Endothelial cell of umbilical vein (primary cell): ENCODE measurements around the gene PLCXD1. TPM values are rescaled to one million over a fixed set of nuclear protein-coding genes. Genes with fewer than 3 reads are reported as not detected.

Source experiments
- BruUV-seq: library from RNA; stranded (reverse); fragments of 400-500 nt; replicated peaks from 2 replicates; lab custom pipeline; 2021; lab: Mats Ljungman, UMichigan
- CTCF ChIA-PET: fragments of 300-600, 350-600 bp; sonication (Branson Sonifier 250); formaldehyde crosslinking; loops from one replicate; lab custom pipeline; 2021; ENCODE audit warnings: antibody characterized with exemption, inconsistent platforms; lab: Charles Lee
- POLR2A ChIA-PET: fragments of 300-600, 350-600 bp; sonication (Branson Sonifier 250); formaldehyde crosslinking; loops from one replicate; lab custom pipeline; 2021; ENCODE audit warnings: antibody characterized with exemption, inconsistent platforms; lab: Charles Lee
- DNase-seq: peaks from one replicate; pipeline ENCODE4 v3.0.0-alpha.2; 2011; ENCODE audit warnings: low read depth, low spot score
- FAIRE-seq: peaks from 2 replicates; lab custom pipeline; 2011; peaks lifted over from hg19 to GRCh38; lab: Jason Lieb, UNC
- H2AFZ ChIP-seq: 2 replicates; pipeline ENCODE4 v1.6.0; 2012; ENCODE audit warnings: low read depth, low read length, control low read depth, inconsistent platforms
- H3K27ac ChIP-seq: 2 replicates; pipeline ENCODE4 v1.5.1; 2011; ENCODE audit warnings: low read depth, mild to moderate bottlenecking, control low read depth, low read length, moderate library complexity; ENCODE audit not compliant: insufficient read depth
- H3K27me3 ChIP-seq, 2 experiments: 2 replicates each; pipeline versions ENCODE4 v1.6.0 to v1.6.1; 2011; ENCODE audit warnings: low read length in 2 of 2, mixed read lengths in 1 of 2; ENCODE audit not compliant: control insufficient read depth in 2 of 2, insufficient read depth in 2 of 2
- H3K36me3 ChIP-seq, 2 experiments: 2 replicates in 1 of 2; 3 replicates in 1 of 2; pipeline ENCODE4 v1.5.1; 2011; ENCODE audit warnings: low read length in 2 of 2, mild to moderate bottlenecking in 1 of 2, moderate library complexity in 1 of 2; ENCODE audit not compliant: control insufficient read depth in 2 of 2, insufficient read depth in 2 of 2; ENCODE audit errors: extremely low read depth in 1 of 2
- H3K4me1 ChIP-seq: 3 replicates; pipeline ENCODE4 v1.5.1; 2011; ENCODE audit warnings: mild to moderate bottlenecking, low read length; ENCODE audit not compliant: control insufficient read depth, insufficient read depth; ENCODE audit errors: extremely low read depth
- H3K4me2 ChIP-seq: 2 replicates; pipeline ENCODE4 v1.6.1; 2011; ENCODE audit warnings: low read length, control low read depth, mixed read lengths; ENCODE audit not compliant: insufficient read depth
- H3K4me3 ChIP-seq, 3 experiments: fragments of 200-600 bp in 1 of 3; sonication (generic), shearing (Covaris generic) in 1 of 3; replicated peaks in 1 of 3; 2 replicates each; pipeline ENCODE4 v1.5.1; 2011 to 2016; ENCODE audit warnings: control low read depth in 3 of 3, low read length in 3 of 3, mild to moderate bottlenecking in 2 of 3, inconsistent platforms in 1 of 3, low read depth in 1 of 3, moderate library complexity in 1 of 3; ENCODE audit not compliant: insufficient read depth in 1 of 3
- H3K79me2 ChIP-seq: 2 replicates; pipeline ENCODE4 v1.6.0; 2012; ENCODE audit warnings: low read length, inconsistent platforms; ENCODE audit not compliant: control insufficient read depth, insufficient read depth
- H3K9ac ChIP-seq: replicated peaks from 2 replicates; pipeline ENCODE3; 2011; ENCODE audit warnings: low read length, control low read depth; ENCODE audit not compliant: insufficient read depth; ENCODE audit errors: extremely low read depth
- H3K9me1 ChIP-seq: replicated peaks from 3 replicates; pipeline ENCODE4 v1.6.0; 2011; ENCODE audit warnings: mild to moderate bottlenecking, low read length; ENCODE audit not compliant: control insufficient read depth, insufficient read depth; ENCODE audit errors: extremely low read depth
- H3K9me3 ChIP-seq: replicated peaks from 2 replicates; pipeline ENCODE4 v1.5.1; 2012; ENCODE audit warnings: low read length, inconsistent platforms; ENCODE audit not compliant: control insufficient read depth, insufficient read depth
- H4K20me1 ChIP-seq: replicated peaks from 2 replicates; pipeline ENCODE3; 2011; ENCODE audit warnings: mild to moderate bottlenecking, low read length; ENCODE audit not compliant: control insufficient read depth, insufficient read depth; ENCODE audit errors: extremely low read depth
- CTCF ChIP-seq, 2 donors: IDR thresholded peaks; 1 replicate in 1 of 2; 2 replicates in 1 of 2; pipeline ENCODE4 v1.5.1; 2011; ENCODE audit warnings: low read length in 2 of 2, mild to moderate bottlenecking in 2 of 2, moderate library complexity in 2 of 2, control low read depth in 1 of 2, inconsistent platforms in 1 of 2, low read depth in 1 of 2; ENCODE audit not compliant: insufficient read depth in 1 of 2; ENCODE audit errors: extremely low read depth in 1 of 2
- EZH2 ChIP-seq: IDR thresholded peaks from 2 replicates; pipeline ENCODE4 v1.6.1; 2012; ENCODE audit warnings: borderline replicate concordance, low read depth, mild to moderate bottlenecking, moderate library complexity, low read length, inconsistent platforms; ENCODE audit not compliant: severe bottlenecking
- FOS ChIP-seq: IDR thresholded peaks from 2 replicates; pipeline ENCODE4 v1.6.1; 2011; ENCODE audit warnings: mild to moderate bottlenecking, low read length, moderate library complexity, borderline replicate concordance; ENCODE audit not compliant: insufficient read depth
- GATA2 ChIP-seq: IDR thresholded peaks from 2 replicates; pipeline ENCODE4 v1.7.0; 2011; ENCODE audit warnings: low read depth, mild to moderate bottlenecking, moderate library complexity, mixed read lengths, low read length; ENCODE audit not compliant: insufficient read length, insufficient read depth
- JUN ChIP-seq: IDR thresholded peaks from 2 replicates; pipeline ENCODE4 v1.6.1; 2011; ENCODE audit warnings: borderline replicate concordance, low read depth; ENCODE audit not compliant: insufficient read length, insufficient read depth
- MAX ChIP-seq: IDR thresholded peaks from 2 replicates; pipeline ENCODE4 v1.6.1; 2011; ENCODE audit not compliant: insufficient read depth, insufficient read length
- MYC ChIP-seq: IDR thresholded peaks from one replicate; pipeline ENCODE4 v1.6.1; 2011; ENCODE audit warnings: mild to moderate bottlenecking, low read depth, low read length
- POLR2A ChIP-seq: IDR thresholded peaks from 2 replicates; pipeline ENCODE4 v1.6.1; 2012; ENCODE audit warnings: low read depth, mild to moderate bottlenecking, control low read depth, low read length
- POLR2AphosphoS5 ChIP-seq: IDR thresholded peaks from 2 replicates; pipeline ENCODE4 v1.6.1; 2012; ENCODE audit warnings: low read depth, mild to moderate bottlenecking, control low read depth, low read length, moderate library complexity; ENCODE audit not compliant: insufficient read depth
- dilution Hi-C: fragments of 300-500 bp; cut with MboI; formaldehyde crosslinking; loops from one replicate; pipeline ENCODE4 v1.15.0; 2019; ENCODE audit warnings: low sequenced_read_pairs; ENCODE audit not compliant: extremely low pct_ligation_motif_present
- intact Hi-C: fragments of 100-400 bp; cut with micrococcal nuclease; formaldehyde crosslinking; loops from one replicate; pipeline ENCODE4 v1.10.0; 2022
- polyA plus RNA-seq, 4 experiments: library from polyadenylated mRNA; depleted of rRNA in 3 of 4; stranded (reverse) in 3 of 4; unstranded in 1 of 4; fragments of >200 nt; gene quantifications; 2 replicates each; pipeline versions ENCODE4 v1.2.1 to v1.2.3, GENCODE V29; 2011 to 2012; ENCODE audit warnings: missing spikeins in 1 of 4
- total RNA-seq: library from RNA; stranded (reverse); gene quantifications from 2 replicates; pipeline ENCODE4 v1.2.3, GENCODE V29; 2021

Gene PLCXD1
- total and polyA plus RNA-seq, 2 donors (not counting 3 experiments of a cell fraction or from before 2014, with no cell fraction given): 11.7 to 16.8 TPM

GRCh38 chrX:290476-291166 is 9.4 kb downstream of the PLCXD1 start:
- dilution Hi-C loops: no loop called here
- no peak overlapping the region for H3K27ac ChIP-seq
- H3K79me2 ChIP-seq: no peaks in the 10 kb centered on the region
- intact Hi-C loops: no loop called here
- DNase-seq (no peak), FAIRE-seq (no peak)
- H3K4me2 ChIP-seq: no peak overlapping the region
- ChIA-PET POLR2A (no interaction called here), CTCF (no interaction called here)
- no peaks in the 10 kb centered on the region for H3K9me1 ChIP-seq
- H4K20me1 ChIP-seq: no peaks in the 10 kb centered on the region
- no peaks in the 10 kb centered on the region for H3K27me3 ChIP-seq
- BruUV-seq: no TSS peak
- H2AFZ ChIP-seq: no peak overlapping the region
- no peaks in the 10 kb centered on the region for H3K9me3 ChIP-seq
- H3K4me1 ChIP-seq: no peaks in the 10 kb centered on the region
- H3K4me3 ChIP-seq: no peak overlapping the region
- no peak for TF ChIP-seq EZH2
- no peak for TF ChIP-seq POLR2AphosphoS5
- TF ChIP-seq MYC: no peak
- TF ChIP-seq GATA2: no peak
- no peak for TF ChIP-seq CTCF (IDR thresholded peaks at IDR 0.05; ENCODE audit: extremely low read depth in 1 of 2, insufficient read depth in 1 of 2, low read depth in 1 of 2, low read length in 2 of 2)
- TF ChIP-seq POLR2A: no peak
- no peak for TF ChIP-seq JUN
- no peak for TF ChIP-seq MAX
- no peak for TF ChIP-seq FOS
- H3K9ac ChIP-seq: no peak overlapping the region
- peaks cover 0 to 3% of the 10 kb centered on the region in 2 experiments for H3K36me3 ChIP-seq
